GM06990 (cell line): ENCODE measurements around the gene PTPRC.
A peak's percentile ranks its signal among the peaks of the same experiment; 100 is the strongest.

Source experiments
- DNase-seq: peaks from one replicate; pipeline ENCODE4 v3.0.0-alpha.2; 2011; ENCODE audit not compliant: insufficient read length; ENCODE audit errors: extremely low read depth
- H3K27me3 ChIP-seq: replicated peaks from 2 replicates; pipeline ENCODE4 v1.6.0; 2011; ENCODE audit warnings: low read length; ENCODE audit not compliant: control insufficient read depth, insufficient read depth
- H3K36me3 ChIP-seq: 2 replicates; pipeline ENCODE4 v1.5.1; 2011; ENCODE audit warnings: low read length; ENCODE audit not compliant: control insufficient read depth, insufficient read depth
- H3K4me3 ChIP-seq: replicated peaks from 2 replicates; pipeline ENCODE4 v1.5.1; 2011; ENCODE audit warnings: low read depth, mild to moderate bottlenecking, control low read depth, low read length
- CTCF ChIP-seq: IDR thresholded peaks from 2 replicates; pipeline ENCODE4 v1.5.1; 2011; ENCODE audit warnings: low read length, control low read depth, mild to moderate bottlenecking, inconsistent platforms; ENCODE audit not compliant: insufficient read depth, poor library complexity, severe bottlenecking

PTPRC gene

DNA sequence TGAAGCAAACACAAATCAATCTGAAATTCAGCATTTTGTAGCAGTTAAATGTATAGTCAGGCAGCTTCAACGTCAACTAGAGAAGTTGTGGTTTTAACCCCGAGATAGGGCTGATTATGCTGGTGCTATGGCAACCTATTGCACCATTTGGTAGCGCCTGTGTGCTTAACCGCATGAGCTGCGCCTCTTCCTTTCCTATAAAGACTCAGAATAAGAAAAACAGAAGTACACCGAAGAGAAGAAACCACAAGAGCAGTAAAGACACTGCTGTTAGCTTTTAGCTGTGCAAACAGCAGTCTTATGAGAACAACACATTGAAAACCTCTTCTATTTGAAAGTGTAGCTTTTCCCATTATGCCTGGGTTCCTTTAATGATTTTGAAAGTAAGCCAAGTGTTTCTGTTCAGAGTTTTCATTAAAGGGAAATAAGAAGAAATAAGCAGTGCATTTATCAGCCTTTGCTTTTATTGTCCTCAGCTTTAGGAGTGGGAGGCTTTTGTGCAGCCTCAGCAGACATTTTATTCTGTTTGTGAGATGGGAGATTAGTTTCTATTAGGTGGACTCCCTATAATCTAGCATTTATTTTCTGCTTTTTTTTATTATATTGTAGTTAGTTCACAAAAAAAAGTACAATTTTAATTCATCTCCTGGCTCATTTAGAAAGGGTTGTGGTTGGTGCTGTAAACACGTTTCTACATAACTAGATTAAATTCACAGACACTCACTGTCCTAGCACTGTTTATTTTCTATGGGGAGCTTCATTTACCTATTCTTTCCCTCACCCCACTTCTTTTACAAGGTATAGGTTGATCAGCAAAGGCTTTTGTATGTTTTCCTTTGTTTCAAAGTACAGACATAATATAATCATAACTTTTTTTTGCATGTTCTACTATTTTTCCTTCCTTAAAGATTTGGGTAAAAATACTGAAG is 43.3 kb downstream of the PTPRC start:
- H3K36me3 ChIP-seq = no peaks in the 10 kb centered on the region
- peak overlapping the region; percentile 33; the same call in 1 of the 2 replicates for H3K4me3 ChIP-seq
- no peaks in the 10 kb centered on the region for H3K27me3 ChIP-seq
- no peak for TF ChIP-seq CTCF
- DNase-seq = peak; percentile 71

- Histone ChIP-seq H3K36me3 (no peaks in the 10 kb centered on the region), H3K4me3 (no peak overlapping the region), H3K27me3 (no peaks in the 10 kb centered on the region)
- TF ChIP-seq CTCF = no peak
- DNase-seq = no peak
These were observed 44.0 kb downstream of the PTPRC start for GRCh38 chr1:198682850-198683249.

DNA sequence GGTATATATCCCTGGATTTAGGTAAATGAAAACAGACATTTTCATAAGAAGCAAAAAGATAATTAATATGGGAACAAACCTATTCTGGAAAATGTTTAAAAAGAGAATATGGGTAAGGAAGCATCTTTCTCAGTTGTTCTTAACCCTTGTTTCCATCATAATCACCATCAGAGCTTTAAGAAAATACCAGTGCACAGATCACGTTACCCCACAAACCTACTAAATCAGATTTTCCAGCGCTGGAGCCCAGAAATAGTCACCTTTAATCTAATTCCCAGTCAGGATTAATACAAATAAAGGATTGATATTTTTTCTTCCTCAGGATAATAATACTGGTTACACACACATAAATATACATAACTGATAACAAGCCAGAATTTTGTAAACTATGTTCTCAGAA is 44.6 kb downstream of the PTPRC start:
- no peak for TF ChIP-seq CTCF
- no peak overlapping the region for H3K4me3 ChIP-seq
- DNase-seq = no peak
- no peaks in the 10 kb centered on the region for H3K36me3 ChIP-seq
- no peaks in the 10 kb centered on the region for H3K27me3 ChIP-seq

GRCh38 chr1:198686069-198686728 is 47.4 kb downstream of the PTPRC start:
- no peak for DNase-seq
- H3K4me3 ChIP-seq = no peak overlapping the region
- no peaks in the 10 kb centered on the region; the same call in 1 of the 2 replicates for H3K36me3 ChIP-seq
- TF ChIP-seq CTCF = peak; percentile 7
- H3K27me3 ChIP-seq = no peaks in the 10 kb centered on the region

DNA sequence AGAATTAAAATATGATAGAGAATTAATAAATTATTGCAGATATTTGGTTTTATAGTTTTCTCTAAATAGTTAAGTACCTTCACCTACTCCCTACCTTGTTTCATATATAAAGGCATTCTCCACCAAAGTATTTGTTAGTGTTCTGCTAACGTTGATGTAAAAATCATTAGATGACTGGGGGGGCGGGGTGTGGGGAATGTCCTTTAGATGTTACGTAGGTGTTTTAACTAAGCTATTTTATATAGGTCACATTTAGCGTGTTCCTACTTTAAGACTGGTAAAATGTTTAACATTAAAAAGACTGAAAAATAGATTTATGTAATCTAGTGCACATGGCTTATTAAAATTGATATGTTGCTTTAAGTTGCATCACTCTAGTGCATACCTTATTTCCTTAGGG is 48.6 kb downstream of the PTPRC start:
- H3K36me3 ChIP-seq = no peaks in the 10 kb centered on the region; the same call in 1 of the 2 replicates
- no peak for TF ChIP-seq CTCF
- H3K27me3 ChIP-seq = no peaks in the 10 kb centered on the region
- DNase-seq = no peak
- no peak overlapping the region for H3K4me3 ChIP-seq
